Measurements from ENCODE around the gene TMEM205.
"Not testable (repeated sequence)": the region's sequence is repeated elsewhere in the genome, so short reads cannot be mapped to it uniquely, and the experiment has no call there.

The TMEM205 gene

GRCh38 chr19:11373166-11373884, 27.3 kb upstream of the TMEM205 start:
- no peak for DNase-seq (ENCODE audit: low read depth in 2 of 2)

- no peak for DNase-seq (ENCODE audit: low read depth in 2 of 2)
Measured at GRCh38 chr19:11370744-11371143, 24.7 kb upstream of the TMEM205 start.

- DNase-seq (ENCODE audit: low read depth in 2 of 2): no peak
Measured at GRCh38 chr19:11367528-11367927, 21.5 kb upstream of the TMEM205 start.

GRCh38 chr19:11365557-11366117, 19.6 kb upstream of the TMEM205 start:
- DNase-seq (ENCODE audit: low read depth in 2 of 2): no peak

GRCh38 chr19:11364935-11365334, 18.9 kb upstream of the TMEM205 start:
- DNase-seq (ENCODE audit: low read depth in 2 of 2): no peak

- DNase-seq (ENCODE audit: low read depth in 2 of 2): no peak
Measured at GRCh38 chr19:11364296-11364904, 18.3 kb upstream of the TMEM205 start.

GRCh38 chr19:11363881-11364280, 17.8 kb upstream of the TMEM205 start:
- no peak for DNase-seq (ENCODE audit: low read depth in 2 of 2)

- no peak for DNase-seq (ENCODE audit: low read depth in 2 of 2)
Measured at GRCh38 chr19:11361771-11362731, 16.0 kb upstream of the TMEM205 start.

- DNase-seq (ENCODE audit: low read depth in 2 of 2): no peak
Measured at GRCh38 chr19:11361037-11361770, 15.1 kb upstream of the TMEM205 start.

GRCh38 chr19:11359421-11359820, 13.4 kb upstream of the TMEM205 start:
- DNase-seq (ENCODE audit: low read depth in 2 of 2): no peak

- no peak for DNase-seq (ENCODE audit: low read depth in 2 of 2)
Measured at GRCh38 chr19:11356676-11357550, 10.8 kb upstream of the TMEM205 start.

GRCh38 chr19:11356074-11356397, 10.0 kb upstream of the TMEM205 start:
- no peak for DNase-seq (ENCODE audit: low read depth in 2 of 2)

GRCh38 chr19:11355160-11356073, 9.3 kb upstream of the TMEM205 start, which contains the start of gene PLPPR2:
Gene PLPPR2, plus strand, starts transcription at chr19:11355432. Its CDS starts 2,242 bp downstream, at chr19:11357674.
- DNase-seq (ENCODE audit: low read depth in 2 of 2): peak; percentile 78 to 79

GRCh38 chr19:11354102-11354501, 8.0 kb upstream of the TMEM205 start:
- not testable (repeated sequence) for DNase-seq (ENCODE audit: low read depth in 2 of 2)

GRCh38 chr19:11349171-11349570, 3.1 kb upstream of the TMEM205 start:
- no peak for DNase-seq (ENCODE audit: low read depth in 2 of 2)

- DNase-seq (ENCODE audit: low read depth in 2 of 2): no peak
Measured at GRCh38 chr19:11347546-11348039, 1.5 kb upstream of the TMEM205 start.

- DNase-seq (ENCODE audit: low read depth in 2 of 2): no peak
Measured at GRCh38 chr19:11345122-11345803, 805 bp downstream of the TMEM205 start.

GRCh38 chr19:11342429-11342828, 3.6 kb downstream of the TMEM205 start:
- DNase-seq (ENCODE audit: low read depth in 2 of 2): no peak

- not testable (repeated sequence) for DNase-seq (ENCODE audit: low read depth in 2 of 2)
Measured at GRCh38 chr19:11340099-11340467, 6.0 kb downstream of the TMEM205 start.
